DND-41 (cell line): ENCODE results near the gene OXT.

Experiments
- CTCF ChIP-seq: IDR thresholded peaks from 2 replicates; pipeline ENCODE4 v1.5.1; 2012; ENCODE audit warnings: borderline replicate concordance, low read length, moderate library complexity, mild to moderate bottlenecking; ENCODE audit not compliant: poor library complexity, severe bottlenecking; ENCODE audit errors: extremely low read depth
- EZH2 ChIP-seq: IDR thresholded peaks from 3 replicates; pipeline ENCODE4 v1.6.1; 2012; ENCODE audit warnings: borderline replicate concordance, low read depth, mild to moderate bottlenecking, moderate library complexity, low read length, inconsistent platforms; ENCODE audit not compliant: severe bottlenecking

DNA sequence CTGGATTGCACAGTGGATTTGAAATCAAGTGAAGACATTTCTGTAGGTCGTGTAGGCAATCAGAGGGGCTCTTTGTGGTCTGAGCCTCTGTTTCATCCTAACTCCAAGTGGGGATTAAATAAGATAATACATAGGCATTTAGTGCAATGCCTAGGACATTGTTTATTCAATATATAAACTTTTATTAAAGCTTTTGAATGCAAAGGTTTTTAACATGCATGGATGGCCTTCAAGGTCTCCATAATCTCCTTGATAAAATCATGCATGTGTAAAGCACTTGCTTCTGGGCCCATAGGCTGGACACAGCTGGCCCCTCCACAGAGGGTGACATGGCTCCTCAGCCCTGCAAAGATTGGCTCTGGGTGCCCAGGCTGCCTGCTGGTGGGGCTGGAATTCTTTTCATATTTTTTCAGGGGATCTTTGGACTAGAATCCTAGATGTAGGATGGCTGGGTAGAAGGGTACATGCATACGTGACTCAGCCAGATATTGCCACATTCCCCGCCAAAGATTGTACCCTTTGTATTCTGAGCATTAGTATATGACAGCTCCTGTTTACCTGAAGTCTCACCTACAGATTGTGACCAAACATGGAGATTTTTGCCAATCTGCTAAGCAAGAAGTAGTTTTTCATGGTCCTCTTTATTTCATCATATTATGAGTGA, 32.1 kb downstream of the OXT start:
- TF ChIP-seq CTCF (no peak), EZH2 (no peak)
